ENCODE results near the gene MMP15. TPM values are rescaled to one million over a fixed set of nuclear protein-coding genes. Genes with fewer than 3 reads are reported as not detected.

Gene MMP15
- total RNA-seq, 2 experiments from 2014 or later, result 0.25 to 0.31 TPM

DNA sequence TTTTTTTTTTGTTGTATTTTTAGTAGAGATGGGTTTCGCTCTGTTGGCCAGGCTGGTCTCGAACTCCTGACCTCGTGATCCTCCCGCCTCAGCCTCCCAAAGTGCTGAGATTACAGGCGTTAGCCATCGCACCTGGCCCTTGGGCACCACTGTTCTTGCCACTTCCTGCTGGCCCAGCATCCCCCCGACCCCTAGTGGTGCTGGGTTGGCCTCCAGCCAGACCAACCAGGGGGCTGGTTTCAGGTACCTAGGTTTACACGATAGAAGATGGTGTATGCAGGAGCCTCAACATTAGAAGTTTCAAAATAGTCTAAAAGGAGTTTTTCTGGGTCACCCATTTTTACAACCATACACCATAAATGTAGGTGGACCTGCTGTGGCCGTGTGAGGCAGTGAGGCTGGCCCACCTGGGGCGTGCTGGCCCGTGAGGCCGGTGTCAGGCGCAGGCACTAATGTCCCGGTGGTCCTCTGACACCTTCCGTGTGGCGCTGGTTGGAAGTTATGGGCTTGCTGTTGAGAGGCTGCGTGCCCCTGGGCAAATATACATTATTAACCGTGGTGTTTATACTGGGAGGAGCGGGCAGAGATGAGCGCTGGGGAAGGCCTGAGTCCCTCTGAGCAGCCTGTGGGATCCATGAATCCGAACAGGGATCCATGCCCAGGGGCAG lies 60.2 kb downstream of the MMP15 start:
- Histone ChIP-seq H3K4me1 (ENCODE audit: insufficient read depth, low read length) (no peaks in the 10 kb centered on the region), H3K27ac (ENCODE audit: low read depth in 1 of 2, low read length in 2 of 2) (no peak overlapping the region), H3K9me3 (ENCODE audit: control insufficient read depth in 1 of 2, insufficient read depth in 1 of 2, low read length in 2 of 2) (no peaks in the 10 kb centered on the region), H3K36me3 (ENCODE audit: insufficient read depth, low read length) (no peaks in the 10 kb centered on the region), H3K27me3 (ENCODE audit: control insufficient read depth in 1 of 2, insufficient read depth in 2 of 2, low read length in 2 of 2) (no peaks in the 10 kb centered on the region), H3K4me3 (ENCODE audit: low read length) (no peak overlapping the region)
- Mint-ChIP-seq H3K27me3 (no peaks in the 10 kb centered on the region), H3K27ac (no peak overlapping the region), H3K9me3 (no peaks in the 10 kb centered on the region), H3K4me3 (no peak overlapping the region), H3K36me3 (ENCODE audit: low read depth) (no peaks in the 10 kb centered on the region), H3K4me1 (ENCODE audit: low read depth) (no peaks in the 10 kb centered on the region)
- ChIA-PET CTCF (no interaction called here), POLR2A (no interaction called here)
- DNase-seq (no peak), ATAC-seq (ENCODE audit: poor library complexity) (no peak)
- TF ChIP-seq, protein P1, sequence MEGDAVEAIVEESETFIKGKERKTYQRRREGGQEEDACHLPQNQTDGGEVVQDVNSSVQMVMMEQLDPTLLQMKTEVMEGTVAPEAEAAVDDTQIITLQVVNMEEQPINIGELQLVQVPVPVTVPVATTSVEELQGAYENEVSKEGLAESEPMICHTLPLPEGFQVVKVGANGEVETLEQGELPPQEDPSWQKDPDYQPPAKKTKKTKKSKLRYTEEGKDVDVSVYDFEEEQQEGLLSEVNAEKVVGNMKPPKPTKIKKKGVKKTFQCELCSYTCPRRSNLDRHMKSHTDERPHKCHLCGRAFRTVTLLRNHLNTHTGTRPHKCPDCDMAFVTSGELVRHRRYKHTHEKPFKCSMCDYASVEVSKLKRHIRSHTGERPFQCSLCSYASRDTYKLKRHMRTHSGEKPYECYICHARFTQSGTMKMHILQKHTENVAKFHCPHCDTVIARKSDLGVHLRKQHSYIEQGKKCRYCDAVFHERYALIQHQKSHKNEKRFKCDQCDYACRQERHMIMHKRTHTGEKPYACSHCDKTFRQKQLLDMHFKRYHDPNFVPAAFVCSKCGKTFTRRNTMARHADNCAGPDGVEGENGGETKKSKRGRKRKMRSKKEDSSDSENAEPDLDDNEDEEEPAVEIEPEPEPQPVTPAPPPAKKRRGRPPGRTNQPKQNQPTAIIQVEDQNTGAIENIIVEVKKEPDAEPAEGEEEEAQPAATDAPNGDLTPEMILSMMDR (IDR thresholded peaks at IDR 0.05), result no peak
- intact Hi-C loops (cut with DNase I, micrococcal nuclease), result no loop called here

DNA sequence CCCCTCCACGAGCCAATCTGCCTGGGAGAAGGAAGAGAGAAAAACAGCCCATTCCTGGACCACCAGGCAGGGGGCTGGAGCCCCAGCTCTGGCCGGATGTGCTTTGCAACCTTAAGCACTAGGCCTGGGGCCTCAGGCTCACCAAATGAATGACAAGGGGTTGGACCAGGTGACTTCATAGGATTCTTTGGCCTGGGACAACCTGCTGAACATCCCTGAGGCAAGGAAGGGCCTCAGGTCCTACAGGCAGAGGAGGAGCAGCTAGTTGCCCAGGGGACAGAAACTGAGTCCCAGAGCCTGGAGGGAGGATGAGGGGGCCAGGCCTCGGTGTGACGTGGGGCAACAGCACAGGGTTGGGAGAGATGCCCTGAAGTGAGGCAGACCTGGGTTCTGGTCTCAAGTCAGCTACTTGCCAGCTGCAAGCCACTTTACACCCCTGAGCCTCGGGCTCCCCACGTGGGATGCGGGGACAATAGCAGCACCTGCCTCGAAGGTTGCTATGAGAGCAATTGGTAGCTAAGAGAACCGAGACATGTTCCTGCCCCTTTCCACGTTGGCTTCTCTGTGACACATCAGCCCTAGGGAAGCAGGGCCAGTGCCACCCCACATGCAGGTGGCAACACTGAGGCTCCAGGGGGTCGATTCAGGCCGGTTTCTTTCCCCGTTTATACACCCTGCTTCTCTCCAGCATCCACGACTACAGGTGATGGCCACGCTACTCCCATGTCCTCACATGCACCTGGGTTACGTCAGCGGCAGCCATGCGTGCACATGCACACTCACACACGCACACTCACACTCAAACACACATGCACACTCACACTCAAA lies 61.0 kb downstream of the MMP15 start:
- no peak for DNase-seq
- no peaks in the 10 kb centered on the region for H3K9me3 Mint-ChIP-seq
- TF ChIP-seq, protein P1 (IDR thresholded peaks at IDR 0.05), result no peak
- Histone ChIP-seq H3K36me3 (ENCODE audit: insufficient read depth, low read length) (no peaks in the 10 kb centered on the region), H3K4me1 (ENCODE audit: insufficient read depth, low read length) (no peaks in the 10 kb centered on the region), H3K27me3 (ENCODE audit: control insufficient read depth in 1 of 2, insufficient read depth in 2 of 2, low read length in 2 of 2) (no peaks in the 10 kb centered on the region), H3K4me3 (ENCODE audit: low read length) (no peak overlapping the region), H3K27ac (ENCODE audit: low read depth in 1 of 2, low read length in 2 of 2) (no peak overlapping the region), H3K9me3 (ENCODE audit: control insufficient read depth in 1 of 2, insufficient read depth in 1 of 2, low read length in 2 of 2) (no peaks in the 10 kb centered on the region)
- H3K4me1 Mint-ChIP-seq (ENCODE audit: low read depth), result no peaks in the 10 kb centered on the region
- intact Hi-C loops (cut with DNase I, micrococcal nuclease), result no loop called here
- ChIA-PET POLR2A (no interaction called here), CTCF (no interaction called here)
- H3K27ac Mint-ChIP-seq, result no peak overlapping the region
- H3K4me3 Mint-ChIP-seq, result no peak overlapping the region
- H3K36me3 Mint-ChIP-seq (ENCODE audit: low read depth), result no peaks in the 10 kb centered on the region
- H3K27me3 Mint-ChIP-seq, result no peaks in the 10 kb centered on the region
- no peak for ATAC-seq (ENCODE audit: poor library complexity)

GRCh38 chr16:58087209-58087913 lies 61.8 kb downstream of the MMP15 start:
- Mint-ChIP-seq H3K36me3 (ENCODE audit: low read depth) (no peaks in the 10 kb centered on the region), H3K4me3 (no peak overlapping the region), H3K4me1 (ENCODE audit: low read depth) (no peaks in the 10 kb centered on the region), H3K27me3 (no peaks in the 10 kb centered on the region), H3K9me3 (no peaks in the 10 kb centered on the region), H3K27ac (no peak overlapping the region)
- ChIA-PET CTCF (no interaction called here), POLR2A (no interaction called here)
- Histone ChIP-seq H3K36me3 (ENCODE audit: insufficient read depth, low read length) (no peaks in the 10 kb centered on the region), H3K4me1 (ENCODE audit: insufficient read depth, low read length) (no peaks in the 10 kb centered on the region), H3K4me3 (ENCODE audit: low read length) (no peak overlapping the region), H3K9me3 (ENCODE audit: control insufficient read depth in 1 of 2, insufficient read depth in 1 of 2, low read length in 2 of 2) (no peaks in the 10 kb centered on the region), H3K27me3 (ENCODE audit: control insufficient read depth in 1 of 2, insufficient read depth in 2 of 2, low read length in 2 of 2) (no peaks in the 10 kb centered on the region), H3K27ac (ENCODE audit: low read depth in 1 of 2, low read length in 2 of 2) (no peak overlapping the region)
- no peak for ATAC-seq (ENCODE audit: poor library complexity)
- DNase-seq, result no peak
- TF ChIP-seq, protein P1 (IDR thresholded peaks at IDR 0.05), result no peak
- intact Hi-C loops (cut with DNase I, micrococcal nuclease), result no loop called here
